ENCODE data around the gene FXR1.

- TF ChIP-seq CTCF (IDR thresholded peaks at IDR 0.05) (no peak), POLR2A (IDR thresholded peaks at IDR 0.05) (no peak)
Observed at GRCh38 chr3:180913581-180914404, 1.3 kb downstream of the FXR1 start.
